ENCODE data around the gene STIM1.

DNA sequence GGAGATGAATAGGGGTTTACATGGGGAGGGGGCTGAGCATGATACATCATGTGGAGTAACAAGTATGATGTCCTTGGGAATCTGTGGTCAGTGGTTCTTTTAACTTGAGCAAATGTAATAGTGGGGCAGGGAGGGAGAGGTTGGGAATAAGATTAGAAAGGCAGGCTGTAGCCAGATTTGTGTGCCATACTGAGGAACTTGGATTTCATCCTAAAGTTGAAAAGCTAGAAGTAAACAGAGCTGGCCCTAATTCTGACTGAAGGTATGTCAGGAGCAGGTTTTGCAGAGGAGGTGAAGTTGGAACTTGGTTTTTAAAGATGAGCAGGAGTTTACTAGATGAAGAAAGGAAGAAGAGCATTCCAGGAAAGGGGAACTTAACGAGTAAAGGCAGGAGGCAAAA is 130.8 kb downstream of the STIM1 start:
- TF ChIP-seq, protein P1, sequence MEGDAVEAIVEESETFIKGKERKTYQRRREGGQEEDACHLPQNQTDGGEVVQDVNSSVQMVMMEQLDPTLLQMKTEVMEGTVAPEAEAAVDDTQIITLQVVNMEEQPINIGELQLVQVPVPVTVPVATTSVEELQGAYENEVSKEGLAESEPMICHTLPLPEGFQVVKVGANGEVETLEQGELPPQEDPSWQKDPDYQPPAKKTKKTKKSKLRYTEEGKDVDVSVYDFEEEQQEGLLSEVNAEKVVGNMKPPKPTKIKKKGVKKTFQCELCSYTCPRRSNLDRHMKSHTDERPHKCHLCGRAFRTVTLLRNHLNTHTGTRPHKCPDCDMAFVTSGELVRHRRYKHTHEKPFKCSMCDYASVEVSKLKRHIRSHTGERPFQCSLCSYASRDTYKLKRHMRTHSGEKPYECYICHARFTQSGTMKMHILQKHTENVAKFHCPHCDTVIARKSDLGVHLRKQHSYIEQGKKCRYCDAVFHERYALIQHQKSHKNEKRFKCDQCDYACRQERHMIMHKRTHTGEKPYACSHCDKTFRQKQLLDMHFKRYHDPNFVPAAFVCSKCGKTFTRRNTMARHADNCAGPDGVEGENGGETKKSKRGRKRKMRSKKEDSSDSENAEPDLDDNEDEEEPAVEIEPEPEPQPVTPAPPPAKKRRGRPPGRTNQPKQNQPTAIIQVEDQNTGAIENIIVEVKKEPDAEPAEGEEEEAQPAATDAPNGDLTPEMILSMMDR (IDR thresholded peaks at IDR 0.05): no peak
- TF ChIP-seq POLR2A (IDR thresholded peaks at IDR 0.05): no peak

All from right lobe of liver (tissue), 4 donors.